EL (cell line): Measurements from ENCODE around the gene SLCO2A1.

Experiments
- DNase-seq: peaks from one replicate; pipeline ENCODE4 v3.0.0-alpha.2; 2016

The SLCO2A1 gene

GRCh38 chr3:133930341-133930933 lies 99.3 kb downstream of the SLCO2A1 start:
- DNase-seq, result peak; percentile 63

GRCh38 chr3:133928903-133929607 lies 100.7 kb downstream of the SLCO2A1 start:
- peak; percentile 34 for DNase-seq

- DNase-seq, result no peak
Measured at GRCh38 chr3:133928136-133928893, 101.4 kb downstream of the SLCO2A1 start.

- peak; percentile 42 for DNase-seq
Measured at GRCh38 chr3:133927540-133928066, 102.1 kb downstream of the SLCO2A1 start.

GRCh38 chr3:133926736-133927539 lies 102.8 kb downstream of the SLCO2A1 start:
- no peak for DNase-seq

- DNase-seq, result no peak
Measured at GRCh38 chr3:133925960-133926735, 103.6 kb downstream of the SLCO2A1 start.

GRCh38 chr3:133924041-133924440 lies 105.7 kb downstream of the SLCO2A1 start:
- no peak for DNase-seq

GRCh38 chr3:133921592-133921991 lies 108.1 kb downstream of the SLCO2A1 start:
- no peak for DNase-seq

- DNase-seq, result no peak
Measured at GRCh38 chr3:133917144-133917543, 112.6 kb downstream of the SLCO2A1 start.

GRCh38 chr3:133915685-133916658 lies 113.8 kb downstream of the SLCO2A1 start:
- no peak for DNase-seq

- DNase-seq, result no peak
Measured at GRCh38 chr3:133914839-133915600, 114.7 kb downstream of the SLCO2A1 start.

- DNase-seq, result no peak
Measured at GRCh38 chr3:133910422-133910821, 119.3 kb downstream of the SLCO2A1 start.

- DNase-seq, result no peak
Measured at GRCh38 chr3:133905376-133905775, 124.3 kb downstream of the SLCO2A1 start.

- DNase-seq, result no peak
Measured at GRCh38 chr3:133901847-133902246, 127.9 kb downstream of the SLCO2A1 start.

GRCh38 chr3:133901083-133901482 lies 128.6 kb downstream of the SLCO2A1 start:
- no peak for DNase-seq

GRCh38 chr3:133899311-133899710 lies 130.4 kb downstream of the SLCO2A1 start:
- DNase-seq, result no peak

GRCh38 chr3:133897547-133897946 lies 132.2 kb downstream of the SLCO2A1 start:
- DNase-seq, result no peak

- peak; percentile 8 for DNase-seq
Measured at GRCh38 chr3:133896002-133896761, 133.5 kb downstream of the SLCO2A1 start.
